ENCODE measurements around the gene TNC.

GRCh38 chr9:115013998-115014397 is 104.0 kb downstream of the TNC start:
- TF ChIP-seq, protein P1, sequence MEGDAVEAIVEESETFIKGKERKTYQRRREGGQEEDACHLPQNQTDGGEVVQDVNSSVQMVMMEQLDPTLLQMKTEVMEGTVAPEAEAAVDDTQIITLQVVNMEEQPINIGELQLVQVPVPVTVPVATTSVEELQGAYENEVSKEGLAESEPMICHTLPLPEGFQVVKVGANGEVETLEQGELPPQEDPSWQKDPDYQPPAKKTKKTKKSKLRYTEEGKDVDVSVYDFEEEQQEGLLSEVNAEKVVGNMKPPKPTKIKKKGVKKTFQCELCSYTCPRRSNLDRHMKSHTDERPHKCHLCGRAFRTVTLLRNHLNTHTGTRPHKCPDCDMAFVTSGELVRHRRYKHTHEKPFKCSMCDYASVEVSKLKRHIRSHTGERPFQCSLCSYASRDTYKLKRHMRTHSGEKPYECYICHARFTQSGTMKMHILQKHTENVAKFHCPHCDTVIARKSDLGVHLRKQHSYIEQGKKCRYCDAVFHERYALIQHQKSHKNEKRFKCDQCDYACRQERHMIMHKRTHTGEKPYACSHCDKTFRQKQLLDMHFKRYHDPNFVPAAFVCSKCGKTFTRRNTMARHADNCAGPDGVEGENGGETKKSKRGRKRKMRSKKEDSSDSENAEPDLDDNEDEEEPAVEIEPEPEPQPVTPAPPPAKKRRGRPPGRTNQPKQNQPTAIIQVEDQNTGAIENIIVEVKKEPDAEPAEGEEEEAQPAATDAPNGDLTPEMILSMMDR (IDR thresholded peaks at IDR 0.05): peak; percentile 60 to 88 (median 80)
- TF ChIP-seq POLR2A (IDR thresholded peaks at IDR 0.05) (no peak), POLR2AphosphoS5 (IDR thresholded peaks at IDR 0.05) (peak; percentile 12)

Data from prostate gland (tissue), 2 donors.